ENCODE measurements around the gene NUPR2.
"Not testable (repeated sequence)": the region's sequence is repeated elsewhere in the genome, so short reads cannot be mapped to it uniquely, and the experiment has no call there.

The NUPR2 gene

GRCh38 chr7:56092789-56093531, 23.3 kb downstream of the NUPR2 start, which contains the start of gene PHKG1:
Gene PHKG1 (minus strand): TSS chr7:56092952. CDS start chr7:56088941, 4,011 bp downstream.
- Histone ChIP-seq H3K23ac (ENCODE audit: low read depth, low read length, poor library complexity) (no peak within 1 kb of the TSS), H3K14ac (ENCODE audit: low read length) (peak within 1 kb of the TSS; percentile 56), H3K36me3 (replicated peaks in 1 of 2; ENCODE audit: control insufficient read depth in 2 of 2, insufficient read depth in 2 of 2, low read length in 2 of 2) (peaks cover 0 to 2% of the 10 kb centered on the region in 2 donors), H4K91ac (ENCODE audit: low read depth, low read length, poor library complexity) (no peak within 1 kb of the TSS), H2BK120ac (ENCODE audit: low read depth, low read length) (no peak within 1 kb of the TSS), H2BK15ac (ENCODE audit: low read length) (no peak within 1 kb of the TSS), H3K4me3 (ENCODE audit: low read length in 2 of 2) (no peak within 1 kb of the TSS), H3K27me3 (ENCODE audit: control insufficient read depth in 3 of 3, insufficient read depth in 3 of 3, low read depth in 1 of 3, low read length in 3 of 3) (no peaks in the 10 kb centered on the region), H2BK5ac (ENCODE audit: low read length) (no peak within 1 kb of the TSS), H3K79me1 (ENCODE audit: low read depth, low read length) (no peaks in the 10 kb centered on the region), H3K4me2 (ENCODE audit: insufficient read depth, low read length, poor library complexity, severe bottlenecking) (no peak within 1 kb of the TSS), H3K9ac (ENCODE audit: low read depth, low read length, poor library complexity) (no peak within 1 kb of the TSS), H3K9me3 (replicated peaks in 1 of 2; ENCODE audit: control insufficient read depth in 2 of 2, insufficient read depth in 1 of 2, low read depth in 1 of 2, low read length in 2 of 2) (no peaks in the 10 kb centered on the region), H2AFZ (ENCODE audit: low read length) (no peak within 1 kb of the TSS), H3K27ac (replicated peaks; ENCODE audit: low read length) (no peak within 1 kb of the TSS), H2BK12ac (ENCODE audit: low read length) (no peak within 1 kb of the TSS), H3K18ac (ENCODE audit: low read length) (peak within 1 kb of the TSS; percentile 57), H3K4me1 (ENCODE audit: control insufficient read depth in 2 of 2, insufficient read depth in 1 of 2, low read depth in 1 of 2, low read length in 2 of 2) (no peaks in the 10 kb centered on the region), H3K4ac (ENCODE audit: low read length) (no peak within 1 kb of the TSS), H2AK5ac (ENCODE audit: low read depth, low read length) (no peak within 1 kb of the TSS), H4K8ac (ENCODE audit: low read depth, low read length) (no peak within 1 kb of the TSS)
- no peak for DNase-seq (ENCODE audit: low spot score)
- WGBS, 2 donors (ENCODE audit: extremely low coverage in 2 of 2, insufficient read length in 2 of 2, insufficient replicate concordance in 1 of 2): no CpG with 5 or more reads among the region's 19 CpGs

- not testable (repeated sequence) for H3K4me3 ChIP-seq (ENCODE audit: low read length in 2 of 2); H2BK15ac ChIP-seq (ENCODE audit: low read length); H3K79me1 ChIP-seq (ENCODE audit: low read depth, low read length); H3K9me3 ChIP-seq (replicated peaks in 1 of 2; ENCODE audit: control insufficient read depth in 2 of 2, insufficient read depth in 1 of 2, low read depth in 1 of 2, low read length in 2 of 2); H2BK120ac ChIP-seq (ENCODE audit: low read depth, low read length); H3K36me3 ChIP-seq (replicated peaks in 1 of 2; ENCODE audit: control insufficient read depth in 2 of 2, insufficient read depth in 2 of 2, low read length in 2 of 2); H2AFZ ChIP-seq (ENCODE audit: low read length); H3K18ac ChIP-seq (ENCODE audit: low read length); DNase-seq (ENCODE audit: low spot score); H3K4me2 ChIP-seq (ENCODE audit: insufficient read depth, low read length, poor library complexity, severe bottlenecking); H3K14ac ChIP-seq (ENCODE audit: low read length); H2BK5ac ChIP-seq (ENCODE audit: low read length); H3K9ac ChIP-seq (ENCODE audit: low read depth, low read length, poor library complexity); H3K4me1 ChIP-seq (ENCODE audit: control insufficient read depth in 2 of 2, insufficient read depth in 1 of 2, low read depth in 1 of 2, low read length in 2 of 2); H3K27me3 ChIP-seq (ENCODE audit: control insufficient read depth in 3 of 3, insufficient read depth in 3 of 3, low read depth in 1 of 3, low read length in 3 of 3); H4K91ac ChIP-seq (ENCODE audit: low read depth, low read length, poor library complexity); H2BK12ac ChIP-seq (ENCODE audit: low read length); H3K23ac ChIP-seq (ENCODE audit: low read depth, low read length, poor library complexity); H4K8ac ChIP-seq (ENCODE audit: low read depth, low read length); H3K27ac ChIP-seq (replicated peaks; ENCODE audit: low read length); H3K4ac ChIP-seq (ENCODE audit: low read length); H2AK5ac ChIP-seq (ENCODE audit: low read depth, low read length)
- WGBS, 2 donors (ENCODE audit: extremely low coverage in 2 of 2, insufficient read length in 2 of 2, insufficient replicate concordance in 1 of 2): no CpG with 5 or more reads among the region's 6 CpGs
Observed at GRCh38 chr7:56092388-56092787, 23.8 kb downstream of the NUPR2 start.

GRCh38 chr7:56091591-56091990, 24.6 kb downstream of the NUPR2 start:
- no peak for DNase-seq (ENCODE audit: low spot score)
- Histone ChIP-seq H2BK5ac (ENCODE audit: low read length) (no peak overlapping the region), H3K27ac (replicated peaks; ENCODE audit: low read length) (no peak overlapping the region), H2BK15ac (ENCODE audit: low read length) (no peak overlapping the region), H2BK12ac (ENCODE audit: low read length) (no peak overlapping the region), H3K4ac (ENCODE audit: low read length) (no peak overlapping the region), H3K9me3 (replicated peaks in 1 of 2; ENCODE audit: control insufficient read depth in 2 of 2, insufficient read depth in 1 of 2, low read depth in 1 of 2, low read length in 2 of 2) (no peaks in the 10 kb centered on the region), H3K9ac (ENCODE audit: low read depth, low read length, poor library complexity) (no peak overlapping the region), H3K14ac (ENCODE audit: low read length) (no peak overlapping the region), H2AFZ (ENCODE audit: low read length) (no peak overlapping the region), H3K4me1 (ENCODE audit: control insufficient read depth in 2 of 2, insufficient read depth in 1 of 2, low read depth in 1 of 2, low read length in 2 of 2) (no peaks in the 10 kb centered on the region), H3K23ac (ENCODE audit: low read depth, low read length, poor library complexity) (no peak overlapping the region), H3K18ac (ENCODE audit: low read length) (no peak overlapping the region), H3K36me3 (replicated peaks in 1 of 2; ENCODE audit: control insufficient read depth in 2 of 2, insufficient read depth in 2 of 2, low read length in 2 of 2) (peaks cover 4 to 7% of the 10 kb centered on the region in 2 donors), H3K79me1 (ENCODE audit: low read depth, low read length) (no peaks in the 10 kb centered on the region), H2BK120ac (ENCODE audit: low read depth, low read length) (no peak overlapping the region), H3K4me2 (ENCODE audit: insufficient read depth, low read length, poor library complexity, severe bottlenecking) (no peak overlapping the region), H4K8ac (ENCODE audit: low read depth, low read length) (no peak overlapping the region), H4K91ac (ENCODE audit: low read depth, low read length, poor library complexity) (no peak overlapping the region), H3K4me3 (ENCODE audit: low read length in 2 of 2) (no peak overlapping the region), H2AK5ac (ENCODE audit: low read depth, low read length) (no peak overlapping the region), H3K27me3 (ENCODE audit: control insufficient read depth in 3 of 3, insufficient read depth in 3 of 3, low read depth in 1 of 3, low read length in 3 of 3) (no peaks in the 10 kb centered on the region)
- WGBS, 2 donors (ENCODE audit: extremely low coverage in 2 of 2, insufficient read length in 2 of 2, insufficient replicate concordance in 1 of 2): no CpG with 5 or more reads among the region's 3 CpGs

- no peaks in the 10 kb centered on the region for H3K4me1 ChIP-seq (ENCODE audit: control insufficient read depth in 2 of 2, insufficient read depth in 1 of 2, low read depth in 1 of 2, low read length in 2 of 2)
Observed at GRCh38 chr7:56087445-56087844, 28.8 kb downstream of the NUPR2 start.

More at GRCh38 chr7:56087445-56087844, 28.8 kb downstream of the NUPR2 start:
- no peaks in the 10 kb centered on the region for H3K79me1 ChIP-seq (ENCODE audit: low read depth, low read length)
- no peak overlapping the region for H2BK5ac ChIP-seq (ENCODE audit: low read length)
- no CpG with 5 or more reads among the region's 16 CpGs for WGBS, 2 donors (ENCODE audit: extremely low coverage in 2 of 2, insufficient read length in 2 of 2, insufficient replicate concordance in 1 of 2)
- H3K9ac ChIP-seq (ENCODE audit: low read depth, low read length, poor library complexity): no peak overlapping the region
- H4K8ac ChIP-seq (ENCODE audit: low read depth, low read length): no peak overlapping the region
- no peak overlapping the region for H4K91ac ChIP-seq (ENCODE audit: low read depth, low read length, poor library complexity)
- H3K9me3 ChIP-seq (replicated peaks in 1 of 2; ENCODE audit: control insufficient read depth in 2 of 2, insufficient read depth in 1 of 2, low read depth in 1 of 2, low read length in 2 of 2): no peaks in the 10 kb centered on the region
- DNase-seq (ENCODE audit: low spot score): no peak
- no peaks in the 10 kb centered on the region for H3K27me3 ChIP-seq (ENCODE audit: control insufficient read depth in 3 of 3, insufficient read depth in 3 of 3, low read depth in 1 of 3, low read length in 3 of 3)
- H3K4ac ChIP-seq (ENCODE audit: low read length): peak overlapping the region; percentile 37
- no peak overlapping the region for H2BK12ac ChIP-seq (ENCODE audit: low read length)
- H2AK5ac ChIP-seq (ENCODE audit: low read depth, low read length): peak overlapping the region; percentile 46
- H2AFZ ChIP-seq (ENCODE audit: low read length): no peak overlapping the region
- H3K14ac ChIP-seq (ENCODE audit: low read length): peak overlapping the region; percentile 17
- H3K4me3 ChIP-seq (ENCODE audit: low read length in 2 of 2): peak overlapping the region in 1 of 2 donors; percentile 63
- peak overlapping the region; percentile 4 for H3K18ac ChIP-seq (ENCODE audit: low read length)
- no peak overlapping the region for H2BK15ac ChIP-seq (ENCODE audit: low read length)
- peaks cover 4 to 10% of the 10 kb centered on the region in 2 donors for H3K36me3 ChIP-seq (replicated peaks in 1 of 2; ENCODE audit: control insufficient read depth in 2 of 2, insufficient read depth in 2 of 2, low read length in 2 of 2)
- no peak overlapping the region for H3K4me2 ChIP-seq (ENCODE audit: insufficient read depth, low read length, poor library complexity, severe bottlenecking)
- no peak overlapping the region for H3K27ac ChIP-seq (replicated peaks; ENCODE audit: low read length)
- H3K23ac ChIP-seq (ENCODE audit: low read depth, low read length, poor library complexity): no peak overlapping the region
- no peak overlapping the region for H2BK120ac ChIP-seq (ENCODE audit: low read depth, low read length)

All from neuronal stem cell (in vitro differentiated cells).